ENCODE results near the gene METTL5.

DNA sequence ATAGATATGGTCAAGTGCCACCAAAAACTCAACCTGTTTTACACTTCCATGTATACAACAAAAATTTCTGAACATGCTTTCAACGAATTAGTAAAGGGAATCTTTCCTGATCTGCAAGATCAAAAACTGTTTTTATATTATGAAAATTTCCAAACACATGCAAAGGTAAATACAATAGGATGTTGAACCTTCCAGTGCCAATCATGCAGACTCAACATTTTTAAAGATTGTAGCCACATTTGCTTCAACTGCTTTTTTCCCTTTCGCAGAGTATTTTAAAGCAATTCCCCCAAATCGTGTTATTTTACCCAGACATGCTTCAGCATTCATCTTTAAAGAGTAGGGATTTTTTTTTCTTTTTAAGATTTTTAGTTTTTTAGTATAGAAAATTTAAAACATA is 42.9 kb upstream of the METTL5 start:
- TF ChIP-seq, protein P1, sequence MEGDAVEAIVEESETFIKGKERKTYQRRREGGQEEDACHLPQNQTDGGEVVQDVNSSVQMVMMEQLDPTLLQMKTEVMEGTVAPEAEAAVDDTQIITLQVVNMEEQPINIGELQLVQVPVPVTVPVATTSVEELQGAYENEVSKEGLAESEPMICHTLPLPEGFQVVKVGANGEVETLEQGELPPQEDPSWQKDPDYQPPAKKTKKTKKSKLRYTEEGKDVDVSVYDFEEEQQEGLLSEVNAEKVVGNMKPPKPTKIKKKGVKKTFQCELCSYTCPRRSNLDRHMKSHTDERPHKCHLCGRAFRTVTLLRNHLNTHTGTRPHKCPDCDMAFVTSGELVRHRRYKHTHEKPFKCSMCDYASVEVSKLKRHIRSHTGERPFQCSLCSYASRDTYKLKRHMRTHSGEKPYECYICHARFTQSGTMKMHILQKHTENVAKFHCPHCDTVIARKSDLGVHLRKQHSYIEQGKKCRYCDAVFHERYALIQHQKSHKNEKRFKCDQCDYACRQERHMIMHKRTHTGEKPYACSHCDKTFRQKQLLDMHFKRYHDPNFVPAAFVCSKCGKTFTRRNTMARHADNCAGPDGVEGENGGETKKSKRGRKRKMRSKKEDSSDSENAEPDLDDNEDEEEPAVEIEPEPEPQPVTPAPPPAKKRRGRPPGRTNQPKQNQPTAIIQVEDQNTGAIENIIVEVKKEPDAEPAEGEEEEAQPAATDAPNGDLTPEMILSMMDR (IDR thresholded peaks at IDR 0.05; ENCODE audit: low read length), result no peak
- no peak for TF ChIP-seq EZH2 (IDR thresholded peaks at IDR 0.05; ENCODE audit: borderline replicate concordance, low read length)

Measured in OCI-LY1 (cell line).